ENCODE results near the gene KBTBD8.

Gene KBTBD8

DNA sequence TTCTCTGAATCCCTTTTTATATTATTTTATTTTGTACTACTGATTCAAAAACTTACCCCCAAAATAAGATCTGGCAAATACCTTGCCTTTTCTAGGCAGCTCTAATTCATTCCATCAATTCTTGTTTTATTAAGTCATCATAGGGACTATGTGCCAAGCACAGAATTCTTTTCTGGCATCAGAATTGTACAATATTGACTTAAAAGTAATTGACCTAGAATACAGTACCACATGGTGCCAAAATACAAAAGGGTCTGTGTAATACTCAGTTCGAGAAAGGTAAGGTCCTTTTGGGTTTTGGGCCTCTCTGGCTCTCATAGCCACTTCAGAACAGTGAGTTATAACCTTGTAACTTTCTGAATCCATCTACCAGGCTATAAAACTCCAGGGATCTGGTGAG is 46.2 kb downstream of the KBTBD8 start:
- DNase-seq, result no peak

DNA sequence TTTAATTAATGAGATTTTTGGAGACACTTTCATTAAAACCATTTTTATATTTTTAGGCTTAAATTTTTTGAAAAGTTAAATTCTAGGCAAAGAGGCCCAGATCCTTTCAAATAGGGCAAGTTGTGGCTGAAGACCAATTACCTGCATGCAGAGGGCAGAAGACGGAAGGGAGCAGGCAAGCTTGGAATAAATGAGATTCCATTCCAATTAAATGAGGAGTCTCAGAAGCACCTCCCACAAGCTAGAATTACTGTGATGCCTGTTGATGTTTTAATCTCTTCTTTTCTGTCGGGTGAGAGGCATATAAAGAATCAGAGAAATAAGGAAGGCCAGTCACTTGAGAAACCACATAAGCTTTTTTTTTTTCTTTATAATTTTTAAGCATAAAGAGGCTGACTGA is 46.8 kb downstream of the KBTBD8 start:
- no peak for DNase-seq

DNA sequence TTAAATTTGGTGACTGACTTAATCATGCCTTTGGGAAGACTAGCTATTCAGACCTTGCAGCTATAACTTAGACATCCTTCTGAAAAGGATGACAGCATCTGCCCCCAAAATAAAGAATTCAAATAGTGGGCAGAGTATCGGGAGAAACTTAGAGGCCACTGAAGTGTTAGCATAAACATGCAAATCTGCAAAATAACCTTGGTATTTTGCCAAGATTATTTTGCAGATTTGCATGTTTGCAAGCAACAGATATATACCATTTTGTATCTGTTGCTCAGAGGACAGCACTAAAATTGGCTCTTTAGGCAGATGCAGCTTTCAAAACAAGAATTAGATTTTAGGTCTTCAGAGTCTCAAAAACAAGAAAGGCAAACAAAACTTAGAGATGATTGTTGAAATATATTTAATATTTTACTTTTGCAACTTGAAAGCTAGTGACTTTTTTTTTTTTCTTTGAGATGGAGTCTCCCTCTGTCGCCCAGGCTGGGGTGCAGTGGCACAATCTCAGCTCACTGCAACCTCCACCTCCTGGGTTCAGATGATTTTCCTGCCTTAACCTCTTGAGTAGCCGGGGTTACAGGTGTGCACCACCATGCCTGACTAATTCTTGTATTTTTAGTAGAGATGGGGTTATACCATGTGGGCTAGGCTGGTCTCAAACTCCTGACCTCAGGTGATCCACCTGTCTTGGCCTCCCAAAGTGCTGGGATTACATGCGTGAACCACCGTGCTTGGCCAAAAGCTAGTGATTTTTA is 47.8 kb downstream of the KBTBD8 start:
- no peak for DNase-seq

DNA sequence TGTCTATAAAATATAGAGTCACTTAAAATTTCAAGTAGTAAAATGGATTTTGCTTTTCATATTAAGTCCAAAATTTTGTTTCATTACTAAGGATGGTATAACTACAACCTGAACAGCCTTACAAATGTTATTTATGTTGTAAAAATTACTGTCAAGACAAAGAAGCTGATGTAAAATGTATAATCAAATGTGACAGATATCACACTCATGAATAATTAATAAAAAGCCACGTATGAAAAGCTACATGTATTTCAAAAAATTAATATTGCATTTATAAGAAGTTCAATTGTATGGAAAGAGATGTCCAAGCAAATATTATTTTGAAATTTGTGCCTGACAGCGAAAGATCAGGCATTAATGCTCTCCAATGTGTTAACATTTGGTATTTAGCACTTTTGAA is 48.9 kb downstream of the KBTBD8 start:
- no peak for DNase-seq

DNA sequence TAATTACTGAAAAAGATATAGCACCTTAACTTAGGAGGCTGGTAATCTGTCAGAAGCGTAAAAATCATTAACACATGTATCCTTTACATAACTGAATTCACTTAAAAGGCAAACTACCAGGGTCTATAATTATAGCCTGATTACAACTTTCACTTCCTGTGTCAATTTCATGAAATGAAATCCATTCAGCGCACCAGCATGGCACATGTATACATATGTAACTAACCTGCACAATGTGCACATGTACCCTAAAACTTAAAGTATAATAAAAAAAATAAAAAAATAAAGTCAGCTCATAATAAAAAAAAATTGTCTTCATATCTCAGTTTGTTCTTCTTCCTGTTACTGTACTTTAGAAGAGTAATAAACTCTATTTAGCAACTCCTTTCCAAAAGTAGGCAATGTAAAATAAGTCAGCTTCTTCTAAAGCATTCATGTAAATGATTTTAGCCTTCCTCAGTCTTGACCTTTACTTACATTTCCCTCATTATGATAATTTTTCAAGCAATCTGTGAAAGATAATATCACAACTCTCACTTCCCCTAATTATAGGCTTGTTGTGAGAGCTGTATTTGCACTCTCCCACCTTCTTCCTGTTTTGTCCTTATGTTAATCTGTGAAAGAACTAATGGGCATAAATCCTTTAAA is 50.1 kb downstream of the KBTBD8 start:
- no peak for DNase-seq

DNA sequence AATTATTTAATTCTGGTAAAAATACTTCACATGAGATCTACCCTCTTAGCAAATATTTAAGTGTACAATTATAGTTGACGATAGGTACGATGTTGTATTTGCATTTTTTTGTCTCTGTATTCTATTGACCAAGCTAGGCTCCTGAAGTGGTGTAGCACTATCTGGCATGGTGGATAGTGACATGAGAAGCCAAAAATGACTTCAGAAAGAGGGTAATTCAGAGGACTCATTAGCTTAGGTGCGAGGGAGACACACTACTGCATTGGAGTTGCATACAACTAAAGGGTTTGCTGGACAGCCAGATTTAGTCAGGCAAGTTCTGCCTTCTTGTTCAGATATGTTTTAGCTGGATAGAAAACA is 50.6 kb downstream of the KBTBD8 start:
- no peak for DNase-seq

DNA sequence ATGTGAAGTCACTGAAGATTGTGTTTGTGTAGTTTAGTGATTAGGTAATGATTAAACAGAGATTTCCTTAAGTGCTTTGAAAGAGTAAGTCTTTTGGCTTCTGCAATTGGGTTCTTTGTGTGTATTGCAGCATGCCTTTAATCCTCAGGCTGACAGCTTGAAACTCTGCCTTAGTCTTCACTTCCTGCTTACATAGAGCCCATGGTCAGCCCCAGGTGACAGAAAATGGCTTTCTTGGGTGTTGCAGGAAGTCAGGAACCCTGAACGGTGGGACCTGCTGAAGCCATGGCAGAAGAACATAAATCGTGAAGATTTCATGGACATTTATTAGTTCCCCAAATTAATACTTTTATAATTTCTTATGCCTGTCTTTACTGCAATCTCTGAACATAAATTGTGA is 61.3 kb downstream of the KBTBD8 start:
- no peak for DNase-seq

Measured in NCI-H510A (cell line).